Suprapubic skin (tissue), 3 donors: Measurements from ENCODE around the gene SEPTIN8.

Experiments
- POLR2AphosphoS5 ChIP-seq, 3 donors: sonication (generic); formaldehyde crosslinking; IDR thresholded peaks; one replicate each; pipeline ENCODE4 v1.6.1; 2017; ENCODE audit warnings: antibody characterized with exemption in 3 of 3
- TF ChIP-seq, protein P1 (sequence below), 2 donors: fragments of 200-600 bp in 1 of 2; fragments of 450-650 bp in 1 of 2; sonication (generic) in 1 of 2; IDR thresholded peaks; one replicate each; pipeline ENCODE4 v1.5.1; 2016 to 2019; ENCODE audit warnings: antibody characterized with exemption in 2 of 2, mild to moderate bottlenecking in 1 of 2, moderate library complexity in 1 of 2

DNA sequence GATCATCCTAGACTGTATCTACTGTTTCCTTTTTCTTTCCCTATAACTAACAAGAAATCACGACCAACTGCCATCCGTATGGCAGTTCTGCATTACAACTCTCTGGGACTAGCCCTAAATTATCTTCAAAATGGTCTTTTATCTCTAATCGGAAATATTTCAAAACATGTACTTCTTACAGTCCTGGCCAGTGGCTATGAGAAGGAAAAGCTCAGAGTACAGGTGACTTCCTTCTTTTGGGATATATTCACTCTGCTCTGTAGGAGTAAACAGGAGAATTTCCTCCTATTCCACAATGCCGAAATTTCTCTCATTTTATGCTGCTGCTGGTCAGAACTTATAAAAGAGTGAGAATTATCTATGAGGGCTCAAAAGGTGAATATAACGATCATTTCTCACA, 1.8 kb upstream of the SEPTIN8 start:
- TF ChIP-seq POLR2AphosphoS5 (IDR thresholded peaks at IDR 0.05) = no peak
- TF ChIP-seq, protein P1, sequence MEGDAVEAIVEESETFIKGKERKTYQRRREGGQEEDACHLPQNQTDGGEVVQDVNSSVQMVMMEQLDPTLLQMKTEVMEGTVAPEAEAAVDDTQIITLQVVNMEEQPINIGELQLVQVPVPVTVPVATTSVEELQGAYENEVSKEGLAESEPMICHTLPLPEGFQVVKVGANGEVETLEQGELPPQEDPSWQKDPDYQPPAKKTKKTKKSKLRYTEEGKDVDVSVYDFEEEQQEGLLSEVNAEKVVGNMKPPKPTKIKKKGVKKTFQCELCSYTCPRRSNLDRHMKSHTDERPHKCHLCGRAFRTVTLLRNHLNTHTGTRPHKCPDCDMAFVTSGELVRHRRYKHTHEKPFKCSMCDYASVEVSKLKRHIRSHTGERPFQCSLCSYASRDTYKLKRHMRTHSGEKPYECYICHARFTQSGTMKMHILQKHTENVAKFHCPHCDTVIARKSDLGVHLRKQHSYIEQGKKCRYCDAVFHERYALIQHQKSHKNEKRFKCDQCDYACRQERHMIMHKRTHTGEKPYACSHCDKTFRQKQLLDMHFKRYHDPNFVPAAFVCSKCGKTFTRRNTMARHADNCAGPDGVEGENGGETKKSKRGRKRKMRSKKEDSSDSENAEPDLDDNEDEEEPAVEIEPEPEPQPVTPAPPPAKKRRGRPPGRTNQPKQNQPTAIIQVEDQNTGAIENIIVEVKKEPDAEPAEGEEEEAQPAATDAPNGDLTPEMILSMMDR (IDR thresholded peaks at IDR 0.05) = no peak
